Endothelial cell of umbilical vein (primary cell): Measurements from ENCODE around the gene ZFPM1. TPM values are rescaled to one million over a fixed set of nuclear protein-coding genes. Genes with fewer than 3 reads are reported as not detected.

Experiments
- BruUV-seq: library from RNA; stranded (reverse); fragments of 400-500 nt; replicated peaks from 2 replicates; lab custom pipeline; 2021; lab: Mats Ljungman, UMichigan
- CTCF ChIA-PET: fragments of 300-600, 350-600 bp; sonication (Branson Sonifier 250); formaldehyde crosslinking; loops from one replicate; lab custom pipeline; 2021; ENCODE audit warnings: antibody characterized with exemption, inconsistent platforms; lab: Charles Lee
- POLR2A ChIA-PET: fragments of 300-600, 350-600 bp; sonication (Branson Sonifier 250); formaldehyde crosslinking; loops from one replicate; lab custom pipeline; 2021; ENCODE audit warnings: antibody characterized with exemption, inconsistent platforms; lab: Charles Lee
- DNase-seq: peaks from one replicate; pipeline ENCODE4 v3.0.0-alpha.2; 2011; ENCODE audit warnings: low read depth, low spot score
- FAIRE-seq: peaks from 2 replicates; lab custom pipeline; 2011; peaks lifted over from hg19 to GRCh38; lab: Jason Lieb, UNC
- H2AFZ ChIP-seq: 2 replicates; pipeline ENCODE4 v1.6.0; 2012; ENCODE audit warnings: low read depth, low read length, control low read depth, inconsistent platforms
- H3K27ac ChIP-seq: 2 replicates; pipeline ENCODE4 v1.5.1; 2011; ENCODE audit warnings: low read depth, mild to moderate bottlenecking, control low read depth, low read length, moderate library complexity; ENCODE audit not compliant: insufficient read depth
- H3K27me3 ChIP-seq, 2 experiments: 2 replicates each; pipeline versions ENCODE4 v1.6.0 to v1.6.1; 2011; ENCODE audit warnings: low read length in 2 of 2, mixed read lengths in 1 of 2; ENCODE audit not compliant: control insufficient read depth in 2 of 2, insufficient read depth in 2 of 2
- H3K36me3 ChIP-seq, 2 experiments: 2 replicates in 1 of 2; 3 replicates in 1 of 2; pipeline ENCODE4 v1.5.1; 2011; ENCODE audit warnings: low read length in 2 of 2, mild to moderate bottlenecking in 1 of 2, moderate library complexity in 1 of 2; ENCODE audit not compliant: control insufficient read depth in 2 of 2, insufficient read depth in 2 of 2; ENCODE audit errors: extremely low read depth in 1 of 2
- H3K4me1 ChIP-seq: 3 replicates; pipeline ENCODE4 v1.5.1; 2011; ENCODE audit warnings: mild to moderate bottlenecking, low read length; ENCODE audit not compliant: control insufficient read depth, insufficient read depth; ENCODE audit errors: extremely low read depth
- H3K4me2 ChIP-seq: 2 replicates; pipeline ENCODE4 v1.6.1; 2011; ENCODE audit warnings: low read length, control low read depth, mixed read lengths; ENCODE audit not compliant: insufficient read depth
- H3K4me3 ChIP-seq, 3 experiments: fragments of 200-600 bp in 1 of 3; sonication (generic), shearing (Covaris generic) in 1 of 3; replicated peaks in 1 of 3; 2 replicates each; pipeline ENCODE4 v1.5.1; 2011 to 2016; ENCODE audit warnings: control low read depth in 3 of 3, low read length in 3 of 3, mild to moderate bottlenecking in 2 of 3, inconsistent platforms in 1 of 3, low read depth in 1 of 3, moderate library complexity in 1 of 3; ENCODE audit not compliant: insufficient read depth in 1 of 3
- H3K79me2 ChIP-seq: 2 replicates; pipeline ENCODE4 v1.6.0; 2012; ENCODE audit warnings: low read length, inconsistent platforms; ENCODE audit not compliant: control insufficient read depth, insufficient read depth
- H3K9ac ChIP-seq: replicated peaks from 2 replicates; pipeline ENCODE3; 2011; ENCODE audit warnings: low read length, control low read depth; ENCODE audit not compliant: insufficient read depth; ENCODE audit errors: extremely low read depth
- H3K9me1 ChIP-seq: replicated peaks from 3 replicates; pipeline ENCODE4 v1.6.0; 2011; ENCODE audit warnings: mild to moderate bottlenecking, low read length; ENCODE audit not compliant: control insufficient read depth, insufficient read depth; ENCODE audit errors: extremely low read depth
- H3K9me3 ChIP-seq: replicated peaks from 2 replicates; pipeline ENCODE4 v1.5.1; 2012; ENCODE audit warnings: low read length, inconsistent platforms; ENCODE audit not compliant: control insufficient read depth, insufficient read depth
- H4K20me1 ChIP-seq: replicated peaks from 2 replicates; pipeline ENCODE3; 2011; ENCODE audit warnings: mild to moderate bottlenecking, low read length; ENCODE audit not compliant: control insufficient read depth, insufficient read depth; ENCODE audit errors: extremely low read depth
- EZH2 ChIP-seq: IDR thresholded peaks from 2 replicates; pipeline ENCODE4 v1.6.1; 2012; ENCODE audit warnings: borderline replicate concordance, low read depth, mild to moderate bottlenecking, moderate library complexity, low read length, inconsistent platforms; ENCODE audit not compliant: severe bottlenecking
- FOS ChIP-seq: IDR thresholded peaks from 2 replicates; pipeline ENCODE4 v1.6.1; 2011; ENCODE audit warnings: mild to moderate bottlenecking, low read length, moderate library complexity, borderline replicate concordance; ENCODE audit not compliant: insufficient read depth
- GATA2 ChIP-seq: IDR thresholded peaks from 2 replicates; pipeline ENCODE4 v1.7.0; 2011; ENCODE audit warnings: low read depth, mild to moderate bottlenecking, moderate library complexity, mixed read lengths, low read length; ENCODE audit not compliant: insufficient read length, insufficient read depth
- JUN ChIP-seq: IDR thresholded peaks from 2 replicates; pipeline ENCODE4 v1.6.1; 2011; ENCODE audit warnings: borderline replicate concordance, low read depth; ENCODE audit not compliant: insufficient read length, insufficient read depth
- MYC ChIP-seq: IDR thresholded peaks from one replicate; pipeline ENCODE4 v1.6.1; 2011; ENCODE audit warnings: mild to moderate bottlenecking, low read depth, low read length
- POLR2A ChIP-seq: IDR thresholded peaks from 2 replicates; pipeline ENCODE4 v1.6.1; 2012; ENCODE audit warnings: low read depth, mild to moderate bottlenecking, control low read depth, low read length
- POLR2AphosphoS5 ChIP-seq: IDR thresholded peaks from 2 replicates; pipeline ENCODE4 v1.6.1; 2012; ENCODE audit warnings: low read depth, mild to moderate bottlenecking, control low read depth, low read length, moderate library complexity; ENCODE audit not compliant: insufficient read depth
- dilution Hi-C: fragments of 300-500 bp; cut with MboI; formaldehyde crosslinking; loops from one replicate; pipeline ENCODE4 v1.15.0; 2019; ENCODE audit warnings: low sequenced_read_pairs; ENCODE audit not compliant: extremely low pct_ligation_motif_present
- intact Hi-C: fragments of 100-400 bp; cut with micrococcal nuclease; formaldehyde crosslinking; loops from one replicate; pipeline ENCODE4 v1.10.0; 2022
- polyA plus RNA-seq, 4 experiments: library from polyadenylated mRNA; depleted of rRNA in 3 of 4; stranded (reverse) in 3 of 4; unstranded in 1 of 4; fragments of >200 nt; gene quantifications; 2 replicates each; pipeline versions ENCODE4 v1.2.1 to v1.2.3, GENCODE V29; 2011 to 2012; ENCODE audit warnings: missing spikeins in 1 of 4
- total RNA-seq: library from RNA; stranded (reverse); gene quantifications from 2 replicates; pipeline ENCODE4 v1.2.3, GENCODE V29; 2021
- TF ChIP-seq, protein P1 (sequence below): IDR thresholded peaks from 2 replicates; pipeline ENCODE4 v1.6.1; 2011; ENCODE audit not compliant: insufficient read depth, insufficient read length
- TF ChIP-seq, protein P2 (sequence below), 2 donors: IDR thresholded peaks; 1 replicate in 1 of 2; 2 replicates in 1 of 2; pipeline ENCODE4 v1.5.1; 2011; ENCODE audit warnings: low read length in 2 of 2, mild to moderate bottlenecking in 2 of 2, moderate library complexity in 2 of 2, control low read depth in 1 of 2, inconsistent platforms in 1 of 2, low read depth in 1 of 2; ENCODE audit not compliant: insufficient read depth in 1 of 2; ENCODE audit errors: extremely low read depth in 1 of 2

The ZFPM1 gene
- total and polyA plus RNA-seq, 2 donors (not counting 3 experiments of a cell fraction or from before 2014, with no cell fraction given) = 0.37 to 7.5 TPM

DNA sequence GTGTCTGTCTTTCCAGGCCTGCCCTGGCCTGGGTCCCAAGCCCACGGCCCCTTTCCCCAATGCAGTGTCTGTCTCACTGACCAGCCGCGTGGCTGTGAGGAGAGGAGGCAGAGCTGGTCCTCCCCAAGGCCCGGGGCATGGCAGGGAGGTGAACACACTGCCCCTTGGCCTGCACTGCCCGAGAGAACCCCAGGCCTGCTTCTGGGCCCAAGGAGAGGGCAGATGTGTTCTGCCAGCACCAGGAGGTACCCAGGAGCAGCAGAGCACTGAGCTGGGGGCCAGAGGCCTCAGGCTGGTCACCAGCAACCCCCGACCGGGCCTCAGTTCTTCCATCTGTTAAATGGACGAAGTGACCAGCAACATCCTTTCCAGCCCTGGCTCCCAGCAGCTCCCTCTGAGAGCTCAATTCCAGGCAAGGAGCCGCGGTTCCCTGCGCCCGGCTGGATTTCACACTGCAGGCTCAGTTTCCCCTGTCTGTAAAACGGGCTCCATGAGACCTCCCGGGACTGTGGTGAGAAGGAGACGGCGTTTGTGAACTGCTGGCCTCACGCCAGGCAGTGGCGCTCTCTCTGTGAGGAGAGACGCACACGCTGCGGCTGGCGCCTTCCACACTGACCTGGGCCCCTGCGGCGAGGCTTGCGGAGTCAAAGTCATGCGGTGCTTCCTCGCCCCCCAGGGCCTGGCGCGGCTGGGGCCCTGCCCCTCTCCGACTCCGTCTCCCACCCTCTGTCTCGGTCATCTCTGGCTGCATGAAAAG, 8.1 kb upstream of the ZFPM1 start:
- dilution Hi-C loops (no loop called here), intact Hi-C loops (no loop called here)
- Histone ChIP-seq H3K4me2 (no peak overlapping the region), H4K20me1 (no peaks in the 10 kb centered on the region), H3K4me3 (no peak overlapping the region), H3K4me1 (peaks cover 3% of the 10 kb centered on the region), H2AFZ (no peak overlapping the region), H3K36me3 (no peaks in the 10 kb centered on the region), H3K79me2 (no peaks in the 10 kb centered on the region), H3K9ac (no peak overlapping the region), H3K27ac (no peak overlapping the region), H3K27me3 (no peaks in the 10 kb centered on the region), H3K9me1 (no peaks in the 10 kb centered on the region), H3K9me3 (no peaks in the 10 kb centered on the region)
- TF ChIP-seq EZH2 (no peak), POLR2A (no peak), FOS (no peak), GATA2 (no peak), POLR2AphosphoS5 (no peak), MYC (no peak), JUN (no peak)
- TF ChIP-seq, protein P1, sequence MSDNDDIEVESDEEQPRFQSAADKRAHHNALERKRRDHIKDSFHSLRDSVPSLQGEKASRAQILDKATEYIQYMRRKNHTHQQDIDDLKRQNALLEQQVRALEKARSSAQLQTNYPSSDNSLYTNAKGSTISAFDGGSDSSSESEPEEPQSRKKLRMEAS = no peak
- TF ChIP-seq, protein P2, sequence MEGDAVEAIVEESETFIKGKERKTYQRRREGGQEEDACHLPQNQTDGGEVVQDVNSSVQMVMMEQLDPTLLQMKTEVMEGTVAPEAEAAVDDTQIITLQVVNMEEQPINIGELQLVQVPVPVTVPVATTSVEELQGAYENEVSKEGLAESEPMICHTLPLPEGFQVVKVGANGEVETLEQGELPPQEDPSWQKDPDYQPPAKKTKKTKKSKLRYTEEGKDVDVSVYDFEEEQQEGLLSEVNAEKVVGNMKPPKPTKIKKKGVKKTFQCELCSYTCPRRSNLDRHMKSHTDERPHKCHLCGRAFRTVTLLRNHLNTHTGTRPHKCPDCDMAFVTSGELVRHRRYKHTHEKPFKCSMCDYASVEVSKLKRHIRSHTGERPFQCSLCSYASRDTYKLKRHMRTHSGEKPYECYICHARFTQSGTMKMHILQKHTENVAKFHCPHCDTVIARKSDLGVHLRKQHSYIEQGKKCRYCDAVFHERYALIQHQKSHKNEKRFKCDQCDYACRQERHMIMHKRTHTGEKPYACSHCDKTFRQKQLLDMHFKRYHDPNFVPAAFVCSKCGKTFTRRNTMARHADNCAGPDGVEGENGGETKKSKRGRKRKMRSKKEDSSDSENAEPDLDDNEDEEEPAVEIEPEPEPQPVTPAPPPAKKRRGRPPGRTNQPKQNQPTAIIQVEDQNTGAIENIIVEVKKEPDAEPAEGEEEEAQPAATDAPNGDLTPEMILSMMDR (IDR thresholded peaks at IDR 0.05; ENCODE audit: extremely low read depth in 1 of 2, insufficient read depth in 1 of 2, low read depth in 1 of 2, low read length in 2 of 2) = no peak
- no peak for DNase-seq
- no peak for FAIRE-seq
- no TSS peak for BruUV-seq
- CTCF ChIA-PET = interaction anchor here (0.7 to 2.3 kb wide), 6 partner anchors 81 to 117 kb away, joined by 4 to 18 read pairs (median 6); no protein-coding TSS in a partner anchor
- POLR2A ChIA-PET = no interaction called here
